Measurements from ENCODE around the gene RIC8B. TPM values are rescaled to one million over a fixed set of nuclear protein-coding genes. Genes with fewer than 3 reads are reported as not detected.

The RIC8B gene
- total and polyA plus RNA-seq, 2 of the 13 experiments (the other 11 are each of a cell fraction or from before 2014, with no cell fraction given), result 5.1 to 7.5 TPM

- TF ChIP-seq HMGA1 (CRISPR knock-in tag; conservative IDR thresholded peaks at IDR 0.05) (no peak), FOXJ3 (CRISPR knock-in tag; IDR thresholded peaks at IDR 0.05; ENCODE audit: borderline replicate concordance) (peak; percentile 81; the same call in 1 of the 2 replicates), SAFB2 (CRISPR knock-in tag; IDR thresholded peaks at IDR 0.05; ENCODE audit: borderline replicate concordance, low read depth) (no peak), MYNN (CRISPR knock-in tag; IDR thresholded peaks at IDR 0.05; ENCODE audit: low read depth) (no peak), STAG1 (CRISPR knock-in tag; IDR thresholded peaks at IDR 0.05) (no peak), CBFB (CRISPR knock-in tag; IDR thresholded peaks at IDR 0.05) (no peak), PATZ1 (CRISPR knock-in tag; IDR thresholded peaks at IDR 0.05) (0 out of 2 replicates have a peak, but pooled peaks have one; percentile 17), ZNF138 (CRISPR knock-in tag; IDR thresholded peaks at IDR 0.05; ENCODE audit: low read depth) (no peak), KDM6A (CRISPR knock-in tag; IDR thresholded peaks at IDR 0.05; ENCODE audit: low read depth) (peak; percentile 96), HNF4G (IDR thresholded peaks at IDR 0.05; ENCODE audit: borderline replicate concordance, low read depth, low read length) (peak; percentile 82; the same call in 1 of the 2 replicates), HNF4G (CRISPR knock-in tag; IDR thresholded peaks at IDR 0.05; ENCODE audit: borderline replicate concordance, low read depth) (peak; percentile 80; the same call in 1 of the 2 replicates), ZNF652 (CRISPR knock-in tag; IDR thresholded peaks at IDR 0.05; ENCODE audit: borderline replicate concordance, low read depth) (0 out of 2 replicates have a peak, but pooled peaks have one; percentile 7), CBX2 (IDR thresholded peaks at IDR 0.05; ENCODE audit: low read depth, low read length) (no peak), CBX2 (CRISPR knock-in tag; IDR thresholded peaks at IDR 0.05; ENCODE audit: low read depth) (no peak), ZNF713 (CRISPR knock-in tag; IDR thresholded peaks at IDR 0.05) (no peak), TCF7 (IDR thresholded peaks at IDR 0.05; ENCODE audit: low read depth) (peak; percentile 92)
- TF ChIP-seq, protein P1, sequence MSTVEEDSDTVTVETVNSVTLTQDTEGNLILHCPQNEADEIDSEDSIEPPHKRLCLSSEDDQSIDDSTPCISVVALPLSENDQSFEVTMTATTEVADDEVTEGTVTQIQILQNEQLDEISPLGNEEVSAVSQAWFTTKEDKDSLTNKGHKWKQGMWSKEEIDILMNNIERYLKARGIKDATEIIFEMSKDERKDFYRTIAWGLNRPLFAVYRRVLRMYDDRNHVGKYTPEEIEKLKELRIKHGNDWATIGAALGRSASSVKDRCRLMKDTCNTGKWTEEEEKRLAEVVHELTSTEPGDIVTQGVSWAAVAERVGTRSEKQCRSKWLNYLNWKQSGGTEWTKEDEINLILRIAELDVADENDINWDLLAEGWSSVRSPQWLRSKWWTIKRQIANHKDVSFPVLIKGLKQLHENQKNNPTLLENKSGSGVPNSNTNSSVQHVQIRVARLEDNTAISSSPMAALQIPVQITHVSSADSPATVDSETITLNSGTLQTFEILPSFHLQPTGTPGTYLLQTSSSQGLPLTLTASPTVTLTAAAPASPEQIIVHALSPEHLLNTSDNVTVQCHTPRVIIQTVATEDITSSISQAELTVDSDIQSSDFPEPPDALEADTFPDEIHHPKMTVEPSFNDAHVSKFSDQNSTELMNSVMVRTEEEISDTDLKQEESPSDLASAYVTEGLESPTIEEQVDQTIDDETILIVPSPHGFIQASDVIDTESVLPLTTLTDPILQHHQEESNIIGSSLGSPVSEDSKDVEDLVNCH (CRISPR knock-in tag; IDR thresholded peaks at IDR 0.05), result no peak
- TF ChIP-seq, protein P2, sequence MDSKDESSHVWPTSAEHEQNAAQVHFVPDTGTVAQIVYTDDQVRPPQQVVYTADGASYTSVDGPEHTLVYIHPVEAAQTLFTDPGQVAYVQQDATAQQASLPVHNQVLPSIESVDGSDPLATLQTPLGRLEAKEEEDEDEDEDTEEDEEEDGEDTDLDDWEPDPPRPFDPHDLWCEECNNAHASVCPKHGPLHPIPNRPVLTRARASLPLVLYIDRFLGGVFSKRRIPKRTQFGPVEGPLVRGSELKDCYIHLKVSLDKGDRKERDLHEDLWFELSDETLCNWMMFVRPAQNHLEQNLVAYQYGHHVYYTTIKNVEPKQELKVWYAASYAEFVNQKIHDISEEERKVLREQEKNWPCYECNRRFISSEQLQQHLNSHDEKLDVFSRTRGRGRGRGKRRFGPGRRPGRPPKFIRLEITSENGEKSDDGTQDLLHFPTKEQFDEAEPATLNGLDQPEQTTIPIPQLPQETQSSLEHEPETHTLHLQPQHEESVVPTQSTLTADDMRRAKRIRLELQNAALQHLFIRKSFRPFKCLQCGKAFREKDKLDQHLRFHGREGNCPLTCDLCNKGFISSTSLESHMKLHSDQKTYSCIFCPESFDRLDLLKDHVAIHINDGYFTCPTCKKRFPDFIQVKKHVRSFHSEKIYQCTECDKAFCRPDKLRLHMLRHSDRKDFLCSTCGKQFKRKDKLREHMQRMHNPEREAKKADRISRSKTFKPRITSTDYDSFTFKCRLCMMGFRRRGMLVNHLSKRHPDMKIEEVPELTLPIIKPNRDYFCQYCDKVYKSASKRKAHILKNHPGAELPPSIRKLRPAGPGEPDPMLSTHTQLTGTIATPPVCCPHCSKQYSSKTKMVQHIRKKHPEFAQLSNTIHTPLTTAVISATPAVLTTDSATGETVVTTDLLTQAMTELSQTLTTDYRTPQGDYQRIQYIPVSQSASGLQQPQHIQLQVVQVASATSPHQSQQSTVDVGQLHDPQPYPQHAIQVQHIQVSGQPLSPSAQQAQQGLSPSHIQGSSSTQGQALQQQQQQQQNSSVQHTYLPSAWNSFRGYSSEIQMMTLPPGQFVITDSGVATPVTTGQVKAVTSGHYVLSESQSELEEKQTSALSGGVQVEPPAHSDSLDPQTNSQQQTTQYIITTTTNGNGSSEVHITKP (CRISPR knock-in tag; IDR thresholded peaks at IDR 0.05; ENCODE audit: low read depth), result no peak
- TF ChIP-seq, protein P3, sequence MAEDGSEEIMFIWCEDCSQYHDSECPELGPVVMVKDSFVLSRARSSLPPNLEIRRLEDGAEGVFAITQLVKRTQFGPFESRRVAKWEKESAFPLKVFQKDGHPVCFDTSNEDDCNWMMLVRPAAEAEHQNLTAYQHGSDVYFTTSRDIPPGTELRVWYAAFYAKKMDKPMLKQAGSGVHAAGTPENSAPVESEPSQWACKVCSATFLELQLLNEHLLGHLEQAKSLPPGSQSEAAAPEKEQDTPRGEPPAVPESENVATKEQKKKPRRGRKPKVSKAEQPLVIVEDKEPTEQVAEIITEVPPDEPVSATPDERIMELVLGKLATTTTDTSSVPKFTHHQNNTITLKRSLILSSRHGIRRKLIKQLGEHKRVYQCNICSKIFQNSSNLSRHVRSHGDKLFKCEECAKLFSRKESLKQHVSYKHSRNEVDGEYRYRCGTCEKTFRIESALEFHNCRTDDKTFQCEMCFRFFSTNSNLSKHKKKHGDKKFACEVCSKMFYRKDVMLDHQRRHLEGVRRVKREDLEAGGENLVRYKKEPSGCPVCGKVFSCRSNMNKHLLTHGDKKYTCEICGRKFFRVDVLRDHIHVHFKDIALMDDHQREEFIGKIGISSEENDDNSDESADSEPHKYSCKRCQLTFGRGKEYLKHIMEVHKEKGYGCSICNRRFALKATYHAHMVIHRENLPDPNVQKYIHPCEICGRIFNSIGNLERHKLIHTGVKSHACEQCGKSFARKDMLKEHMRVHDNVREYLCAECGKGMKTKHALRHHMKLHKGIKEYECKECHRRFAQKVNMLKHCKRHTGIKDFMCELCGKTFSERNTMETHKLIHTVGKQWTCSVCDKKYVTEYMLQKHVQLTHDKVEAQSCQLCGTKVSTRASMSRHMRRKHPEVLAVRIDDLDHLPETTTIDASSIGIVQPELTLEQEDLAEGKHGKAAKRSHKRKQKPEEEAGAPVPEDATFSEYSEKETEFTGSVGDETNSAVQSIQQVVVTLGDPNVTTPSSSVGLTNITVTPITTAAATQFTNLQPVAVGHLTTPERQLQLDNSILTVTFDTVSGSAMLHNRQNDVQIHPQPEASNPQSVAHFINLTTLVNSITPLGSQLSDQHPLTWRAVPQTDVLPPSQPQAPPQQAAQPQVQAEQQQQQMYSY (CRISPR knock-in tag; IDR thresholded peaks at IDR 0.05), result no peak
Observed at GRCh38 chr12:106855221-106855758, 80.8 kb downstream of the RIC8B start (continued).

All from HepG2 (cell line).